ENCODE measurements around the gene C12orf57. TPM values are rescaled to one million over a fixed set of nuclear protein-coding genes. Genes with fewer than 3 reads are reported as not detected.

The C12orf57 gene
- polyA plus RNA-seq, 1 donor from 2014 or later: 500 TPM

GRCh38 chr12:6941782-6942181 is 2.0 kb upstream of the C12orf57 start:
- Histone ChIP-seq H3K9ac (ENCODE audit: low read length) (no peak overlapping the region), H3K4me3 (ENCODE audit: low read length) (no peak overlapping the region), H3K27ac (ENCODE audit: low read length) (no peak overlapping the region)

DNA sequence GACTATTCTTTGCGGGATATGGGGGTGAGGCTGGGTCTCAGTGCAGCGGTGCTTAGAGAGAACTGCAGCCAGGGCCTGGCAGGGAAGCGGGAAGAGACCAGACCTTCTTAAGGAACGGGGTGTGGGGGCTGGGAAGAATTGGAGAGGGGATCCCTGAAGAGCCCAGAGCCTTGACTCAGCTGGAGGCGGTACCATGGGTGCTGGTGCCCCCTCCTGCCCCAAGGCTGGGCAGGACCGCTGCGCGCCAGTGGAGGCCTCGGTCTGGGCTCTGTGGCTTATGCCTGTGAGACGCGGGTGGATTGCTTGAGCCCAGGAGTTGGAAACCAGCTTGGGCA is 1.5 kb upstream of the C12orf57 start:
- no peaks in the 10 kb centered on the region for H3K9me3 ChIP-seq (ENCODE audit: low read length)
- H3K79me2 ChIP-seq (replicated peaks; ENCODE audit: insufficient read depth, low read length): no peaks in the 10 kb centered on the region
- no peaks in the 10 kb centered on the region for H3K9me2 ChIP-seq (ENCODE audit: insufficient read depth, low read length)
- H3K27ac ChIP-seq (ENCODE audit: low read length): peak overlapping the region; percentile 8
- H3K4me2 ChIP-seq (ENCODE audit: low read length): no peak overlapping the region
- TF ChIP-seq, protein P1, sequence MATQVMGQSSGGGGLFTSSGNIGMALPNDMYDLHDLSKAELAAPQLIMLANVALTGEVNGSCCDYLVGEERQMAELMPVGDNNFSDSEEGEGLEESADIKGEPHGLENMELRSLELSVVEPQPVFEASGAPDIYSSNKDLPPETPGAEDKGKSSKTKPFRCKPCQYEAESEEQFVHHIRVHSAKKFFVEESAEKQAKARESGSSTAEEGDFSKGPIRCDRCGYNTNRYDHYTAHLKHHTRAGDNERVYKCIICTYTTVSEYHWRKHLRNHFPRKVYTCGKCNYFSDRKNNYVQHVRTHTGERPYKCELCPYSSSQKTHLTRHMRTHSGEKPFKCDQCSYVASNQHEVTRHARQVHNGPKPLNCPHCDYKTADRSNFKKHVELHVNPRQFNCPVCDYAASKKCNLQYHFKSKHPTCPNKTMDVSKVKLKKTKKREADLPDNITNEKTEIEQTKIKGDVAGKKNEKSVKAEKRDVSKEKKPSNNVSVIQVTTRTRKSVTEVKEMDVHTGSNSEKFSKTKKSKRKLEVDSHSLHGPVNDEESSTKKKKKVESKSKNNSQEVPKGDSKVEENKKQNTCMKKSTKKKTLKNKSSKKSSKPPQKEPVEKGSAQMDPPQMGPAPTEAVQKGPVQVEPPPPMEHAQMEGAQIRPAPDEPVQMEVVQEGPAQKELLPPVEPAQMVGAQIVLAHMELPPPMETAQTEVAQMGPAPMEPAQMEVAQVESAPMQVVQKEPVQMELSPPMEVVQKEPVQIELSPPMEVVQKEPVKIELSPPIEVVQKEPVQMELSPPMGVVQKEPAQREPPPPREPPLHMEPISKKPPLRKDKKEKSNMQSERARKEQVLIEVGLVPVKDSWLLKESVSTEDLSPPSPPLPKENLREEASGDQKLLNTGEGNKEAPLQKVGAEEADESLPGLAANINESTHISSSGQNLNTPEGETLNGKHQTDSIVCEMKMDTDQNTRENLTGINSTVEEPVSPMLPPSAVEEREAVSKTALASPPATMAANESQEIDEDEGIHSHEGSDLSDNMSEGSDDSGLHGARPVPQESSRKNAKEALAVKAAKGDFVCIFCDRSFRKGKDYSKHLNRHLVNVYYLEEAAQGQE (IDR thresholded peaks at IDR 0.05; ENCODE audit: borderline replicate concordance): no peak
- TF ChIP-seq, protein P2, sequence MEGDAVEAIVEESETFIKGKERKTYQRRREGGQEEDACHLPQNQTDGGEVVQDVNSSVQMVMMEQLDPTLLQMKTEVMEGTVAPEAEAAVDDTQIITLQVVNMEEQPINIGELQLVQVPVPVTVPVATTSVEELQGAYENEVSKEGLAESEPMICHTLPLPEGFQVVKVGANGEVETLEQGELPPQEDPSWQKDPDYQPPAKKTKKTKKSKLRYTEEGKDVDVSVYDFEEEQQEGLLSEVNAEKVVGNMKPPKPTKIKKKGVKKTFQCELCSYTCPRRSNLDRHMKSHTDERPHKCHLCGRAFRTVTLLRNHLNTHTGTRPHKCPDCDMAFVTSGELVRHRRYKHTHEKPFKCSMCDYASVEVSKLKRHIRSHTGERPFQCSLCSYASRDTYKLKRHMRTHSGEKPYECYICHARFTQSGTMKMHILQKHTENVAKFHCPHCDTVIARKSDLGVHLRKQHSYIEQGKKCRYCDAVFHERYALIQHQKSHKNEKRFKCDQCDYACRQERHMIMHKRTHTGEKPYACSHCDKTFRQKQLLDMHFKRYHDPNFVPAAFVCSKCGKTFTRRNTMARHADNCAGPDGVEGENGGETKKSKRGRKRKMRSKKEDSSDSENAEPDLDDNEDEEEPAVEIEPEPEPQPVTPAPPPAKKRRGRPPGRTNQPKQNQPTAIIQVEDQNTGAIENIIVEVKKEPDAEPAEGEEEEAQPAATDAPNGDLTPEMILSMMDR (IDR thresholded peaks at IDR 0.05; ENCODE audit: poor library complexity, severe bottlenecking): no peak
- TF ChIP-seq RAD21 (conservative IDR thresholded peaks at IDR 0.05) (no peak), EP300 (conservative IDR thresholded peaks at IDR 0.05; ENCODE audit: poor library complexity, severe bottlenecking) (no peak), SMC3 (conservative IDR thresholded peaks at IDR 0.05; ENCODE audit: poor library complexity) (no peak), POLR2AphosphoS5 (IDR thresholded peaks at IDR 0.05) (no peak), EZH2 (IDR thresholded peaks at IDR 0.05; ENCODE audit: borderline replicate concordance, insufficient read depth, low read length, poor library complexity, severe bottlenecking) (no peak), MXI1 (conservative IDR thresholded peaks at IDR 0.05; ENCODE audit: poor library complexity, severe bottlenecking) (no peak), TAF1 (IDR thresholded peaks at IDR 0.05; ENCODE audit: low read depth) (no peak)
- H3K4me3 ChIP-seq (ENCODE audit: low read length): no peak overlapping the region
- H3F3A ChIP-seq (ENCODE audit: insufficient read depth, low read length, poor library complexity, severe bottlenecking): peaks cover 7% of the 10 kb centered on the region
- H2AFZ ChIP-seq (ENCODE audit: low read depth, low read length): no peak overlapping the region
- H3K9ac ChIP-seq (ENCODE audit: low read length): no peak overlapping the region
- no peaks in the 10 kb centered on the region for H3K27me3 ChIP-seq (ENCODE audit: insufficient read depth, low read depth, low read length)
- H4K20me1 ChIP-seq (ENCODE audit: insufficient read depth): no peaks in the 10 kb centered on the region
- H3K36me3 ChIP-seq (ENCODE audit: insufficient read depth, low read length): no peaks in the 10 kb centered on the region

More at GRCh38 chr12:6941782-6942181, 2.0 kb upstream of the C12orf57 start:
- H3K36me3 ChIP-seq (ENCODE audit: insufficient read depth, low read length): no peaks in the 10 kb centered on the region
- H2AFZ ChIP-seq (ENCODE audit: low read depth, low read length): no peak overlapping the region
- H3F3A ChIP-seq (ENCODE audit: insufficient read depth, low read length, poor library complexity, severe bottlenecking): peaks cover 7% of the 10 kb centered on the region
- H3K9me2 ChIP-seq (ENCODE audit: insufficient read depth, low read length): no peaks in the 10 kb centered on the region
- H3K4me2 ChIP-seq (ENCODE audit: low read length): no peak overlapping the region
- TF ChIP-seq, protein P1 (IDR thresholded peaks at IDR 0.05; ENCODE audit: borderline replicate concordance): no peak
- no peak for TF ChIP-seq POLR2AphosphoS5 (IDR thresholded peaks at IDR 0.05)
- no peak for TF ChIP-seq EP300 (conservative IDR thresholded peaks at IDR 0.05; ENCODE audit: poor library complexity, severe bottlenecking)
- TF ChIP-seq EZH2 (IDR thresholded peaks at IDR 0.05; ENCODE audit: borderline replicate concordance, insufficient read depth, low read length, poor library complexity, severe bottlenecking): no peak
- no peak for TF ChIP-seq TAF1 (IDR thresholded peaks at IDR 0.05; ENCODE audit: low read depth)
- H3K79me2 ChIP-seq (replicated peaks; ENCODE audit: insufficient read depth, low read length): no peaks in the 10 kb centered on the region
- no peaks in the 10 kb centered on the region for H3K27me3 ChIP-seq (ENCODE audit: insufficient read depth, low read depth, low read length)
- no peaks in the 10 kb centered on the region for H4K20me1 ChIP-seq (ENCODE audit: insufficient read depth)
- no peaks in the 10 kb centered on the region for H3K9me3 ChIP-seq (ENCODE audit: low read length)
